GM21529 (cell line): ENCODE data around the gene CGB2.
"Not testable (repeated sequence)": the region's sequence is repeated elsewhere in the genome, so short reads cannot be mapped to it uniquely, and the experiment has no call there.

Experiments used
- ATAC-seq: cut with Tn5 transposase; IDR thresholded peaks from one replicate; pipeline ENCODE4 v1.9.1; 2021; ENCODE audit not compliant: unreplicated experiment

The CGB2 gene

DNA sequence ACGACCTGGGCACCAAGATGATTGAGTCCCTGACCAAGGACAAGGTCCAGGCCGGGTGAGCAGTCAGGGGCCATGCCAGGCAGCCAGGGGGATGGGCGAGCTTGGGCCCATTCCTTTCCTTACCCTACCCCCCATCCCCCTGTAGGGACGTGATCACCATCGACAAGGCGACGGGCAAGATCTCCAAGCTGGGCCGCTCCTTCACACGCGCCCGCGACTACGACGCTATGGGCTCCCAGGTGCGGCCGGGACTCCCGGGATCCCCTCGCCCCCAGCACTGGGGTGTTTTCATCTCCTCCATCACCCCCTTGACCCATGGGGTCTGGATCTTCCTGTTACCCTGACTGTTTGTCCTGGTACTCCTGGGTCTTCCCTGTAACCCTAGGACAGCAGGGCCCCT lies 21.9 kb upstream of the CGB2 start:
- no peak for ATAC-seq

DNA sequence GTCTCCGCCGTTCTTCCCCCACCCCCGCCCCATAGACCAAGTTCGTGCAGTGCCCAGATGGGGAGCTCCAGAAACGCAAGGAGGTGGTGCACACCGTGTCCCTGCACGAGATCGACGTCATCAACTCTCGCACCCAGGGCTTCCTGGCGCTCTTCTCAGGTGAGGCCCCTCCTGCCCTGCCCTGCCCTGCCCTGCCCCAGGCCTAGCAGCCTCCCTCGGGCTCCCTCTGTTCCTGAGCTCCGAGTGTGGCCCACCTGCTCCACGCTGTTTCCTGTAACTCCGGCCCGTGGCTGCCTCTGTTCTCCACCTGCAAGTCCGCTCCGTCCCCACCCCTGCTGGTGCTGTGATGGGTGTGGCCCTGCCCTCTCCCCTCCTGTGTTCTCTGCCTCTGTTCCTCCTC lies 21.2 kb upstream of the CGB2 start:
- no peak for ATAC-seq

DNA sequence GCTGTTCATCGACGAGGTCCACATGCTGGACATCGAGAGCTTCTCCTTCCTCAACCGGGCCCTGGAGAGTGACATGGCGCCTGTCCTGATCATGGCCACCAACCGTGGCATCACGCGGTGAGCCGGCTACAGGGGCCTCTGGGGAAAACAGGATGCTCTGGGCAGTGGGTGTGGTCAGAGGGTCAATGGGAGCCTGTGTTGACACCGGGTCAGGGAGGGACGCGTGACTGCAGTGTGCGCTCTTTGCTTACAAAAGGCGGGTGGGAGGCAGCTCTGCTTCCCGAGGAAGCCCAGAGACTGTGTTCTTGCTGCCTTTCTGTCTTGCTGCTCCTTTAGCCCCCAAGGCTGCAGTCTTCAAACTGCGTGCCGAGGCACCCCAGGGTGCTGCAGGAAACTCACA lies 20.5 kb upstream of the CGB2 start:
- no peak for ATAC-seq

DNA sequence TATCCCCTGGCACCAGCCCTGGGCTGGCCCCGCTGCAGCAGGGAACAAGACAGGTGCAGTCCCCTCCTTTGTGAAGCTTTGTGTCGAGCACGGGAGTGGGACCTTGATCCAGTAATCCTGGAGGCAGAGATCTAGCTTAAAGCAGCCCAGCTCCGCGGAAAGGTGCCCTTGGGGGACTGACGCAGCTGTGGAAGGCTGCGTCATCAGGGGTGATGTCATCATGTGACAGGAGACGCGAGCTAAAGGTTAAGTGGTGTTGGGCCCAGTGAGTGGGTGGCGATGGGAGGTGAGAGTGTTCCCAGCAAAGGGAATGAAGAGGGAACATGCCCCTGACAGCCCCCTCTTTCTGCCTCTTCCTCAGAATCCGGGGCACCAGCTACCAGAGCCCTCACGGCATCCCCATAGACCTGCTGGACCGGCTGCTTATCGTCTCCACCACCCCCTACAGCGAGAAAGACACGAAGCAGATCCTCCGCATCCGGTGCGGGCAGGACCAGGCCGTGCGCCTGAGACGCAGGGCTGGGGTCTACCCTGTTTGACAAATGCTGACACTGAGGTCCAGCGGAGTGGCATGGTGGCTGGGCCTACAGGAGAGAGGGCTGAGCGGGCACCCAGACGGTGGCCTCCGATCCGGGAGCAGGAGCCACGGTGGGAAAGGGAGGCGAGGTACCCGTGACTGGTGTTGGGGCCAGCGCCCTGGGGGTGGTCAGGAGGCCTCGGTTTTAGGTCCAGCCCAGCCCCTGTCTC lies 17.4 kb upstream of the CGB2 start:
- no peak for ATAC-seq

DNA sequence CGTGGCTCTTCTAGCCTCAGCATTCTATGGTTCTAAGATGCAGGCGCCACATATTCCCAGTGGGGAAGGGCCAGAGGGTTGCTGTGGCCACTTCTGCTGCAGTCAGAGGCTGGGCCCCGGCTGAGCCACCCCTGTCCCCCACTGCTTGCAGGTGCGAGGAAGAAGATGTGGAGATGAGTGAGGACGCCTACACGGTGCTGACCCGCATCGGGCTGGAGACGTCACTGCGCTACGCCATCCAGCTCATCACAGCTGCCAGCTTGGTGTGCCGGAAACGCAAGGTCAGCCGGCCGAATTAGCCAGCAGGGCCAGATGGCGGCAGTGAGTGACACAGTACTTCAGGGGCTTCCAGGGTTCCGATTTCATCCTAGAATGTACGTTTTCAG lies 16.8 kb upstream of the CGB2 start:
- ATAC-seq, result no peak

DNA sequence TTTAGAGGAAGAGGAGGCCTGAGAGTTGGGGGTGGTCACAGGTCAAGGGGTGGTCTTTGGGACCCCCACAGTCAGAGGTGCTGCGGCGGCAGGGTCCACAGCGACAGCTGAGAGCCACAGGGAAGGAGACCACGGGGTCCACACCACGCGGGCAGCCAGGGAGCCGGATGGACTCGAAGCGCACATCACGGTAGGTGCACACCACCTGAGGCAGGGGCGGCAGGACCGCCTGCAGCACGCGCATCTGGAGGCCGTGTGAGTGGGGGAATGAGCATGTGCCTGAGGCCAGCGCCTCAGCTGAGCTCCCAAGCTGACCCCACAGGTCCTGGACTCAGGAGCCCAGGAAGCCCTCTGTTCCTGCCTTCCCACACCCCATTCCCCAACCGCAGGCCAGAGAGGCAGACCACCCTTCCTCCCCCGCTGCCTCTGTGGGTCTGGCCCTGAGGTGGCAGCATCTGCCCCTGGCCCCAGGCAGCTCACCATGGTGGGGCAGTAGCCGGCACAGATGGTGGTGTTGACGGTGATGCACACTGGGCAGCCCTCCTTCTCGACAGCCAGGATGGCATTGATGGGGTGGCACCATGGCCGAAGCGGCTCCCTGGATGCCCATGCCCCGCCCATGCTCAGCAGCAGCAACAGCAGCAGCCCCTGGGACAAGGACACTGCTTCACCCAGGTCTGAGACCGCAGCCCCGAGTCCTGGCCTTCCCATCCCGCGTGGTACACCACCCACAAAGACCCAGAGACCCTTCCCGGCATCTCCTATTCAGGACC lies 15.4 kb upstream of the CGB2 start:
- no peak for ATAC-seq

DNA sequence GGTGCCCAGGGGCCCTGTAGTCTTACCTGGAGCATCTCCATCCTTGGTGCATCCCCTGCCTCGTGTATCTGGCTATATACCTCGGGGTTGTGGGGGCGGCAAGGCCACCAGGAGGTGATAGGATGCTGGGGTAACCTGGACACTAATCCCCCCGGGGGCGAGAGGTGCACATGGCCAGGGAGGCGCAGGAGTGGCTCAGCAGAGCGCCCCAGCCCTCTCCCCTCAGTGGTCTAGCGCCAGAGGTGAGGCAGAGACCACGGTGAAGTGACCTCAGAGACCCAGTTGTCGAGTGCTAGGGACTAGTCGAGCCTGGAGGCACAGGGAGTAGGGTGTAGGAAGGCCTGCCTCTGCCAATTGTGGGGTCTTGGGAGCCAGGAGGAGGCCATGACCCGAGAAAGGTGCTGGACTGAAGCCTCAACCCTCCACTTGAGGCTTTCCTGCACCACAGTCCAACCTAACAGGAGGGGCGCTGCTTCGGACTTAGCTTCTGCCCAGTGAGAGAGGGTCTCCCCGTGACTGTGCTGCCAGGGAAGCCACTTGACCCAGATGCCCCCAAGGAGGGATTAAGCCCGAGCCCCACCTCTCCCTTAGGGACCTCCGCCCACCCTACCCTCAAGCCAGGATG lies 14.5 kb upstream of the CGB2 start, which contains the start of gene LHB:
TSS of gene LHB (minus strand) at position 51 of the 625 bp plus-strand sequence. CDS start at position 41, 10 bp downstream.
- ATAC-seq, result no peak

DNA sequence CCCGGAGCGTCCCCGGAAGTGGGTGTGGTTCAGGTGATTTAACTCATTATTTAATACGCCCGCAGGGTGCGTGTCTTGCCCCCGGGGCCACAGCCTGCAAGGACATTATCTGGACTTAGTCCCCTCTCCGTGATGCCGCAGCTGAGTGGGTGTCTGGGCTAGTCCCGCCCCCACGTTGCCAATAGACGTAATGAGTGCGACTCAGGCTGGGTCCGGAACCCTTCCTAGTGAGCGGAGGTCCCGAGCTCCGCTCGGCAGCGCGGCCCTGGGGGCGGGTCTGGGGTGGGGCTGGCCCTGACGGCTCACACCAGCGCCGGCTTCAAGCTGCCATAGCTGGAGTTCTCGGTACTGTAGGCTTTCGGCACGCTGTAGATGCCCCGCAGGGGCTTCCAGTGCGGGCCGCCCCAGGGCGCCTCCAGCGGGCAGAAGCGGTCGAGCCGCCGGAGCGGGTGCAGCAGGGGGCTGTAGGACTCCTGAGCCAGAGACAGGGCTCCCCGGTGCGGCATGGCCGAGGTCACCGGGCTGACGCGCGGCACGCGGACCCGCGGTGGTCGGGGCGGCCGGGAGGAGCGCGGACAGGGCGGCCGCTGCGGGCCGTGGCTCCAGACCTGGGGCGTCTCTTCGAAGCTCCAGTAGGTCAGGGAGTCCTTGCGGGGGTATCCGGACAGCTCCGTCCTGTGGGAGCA lies 13.9 kb upstream of the CGB2 start:
- ATAC-seq, result no peak

DNA sequence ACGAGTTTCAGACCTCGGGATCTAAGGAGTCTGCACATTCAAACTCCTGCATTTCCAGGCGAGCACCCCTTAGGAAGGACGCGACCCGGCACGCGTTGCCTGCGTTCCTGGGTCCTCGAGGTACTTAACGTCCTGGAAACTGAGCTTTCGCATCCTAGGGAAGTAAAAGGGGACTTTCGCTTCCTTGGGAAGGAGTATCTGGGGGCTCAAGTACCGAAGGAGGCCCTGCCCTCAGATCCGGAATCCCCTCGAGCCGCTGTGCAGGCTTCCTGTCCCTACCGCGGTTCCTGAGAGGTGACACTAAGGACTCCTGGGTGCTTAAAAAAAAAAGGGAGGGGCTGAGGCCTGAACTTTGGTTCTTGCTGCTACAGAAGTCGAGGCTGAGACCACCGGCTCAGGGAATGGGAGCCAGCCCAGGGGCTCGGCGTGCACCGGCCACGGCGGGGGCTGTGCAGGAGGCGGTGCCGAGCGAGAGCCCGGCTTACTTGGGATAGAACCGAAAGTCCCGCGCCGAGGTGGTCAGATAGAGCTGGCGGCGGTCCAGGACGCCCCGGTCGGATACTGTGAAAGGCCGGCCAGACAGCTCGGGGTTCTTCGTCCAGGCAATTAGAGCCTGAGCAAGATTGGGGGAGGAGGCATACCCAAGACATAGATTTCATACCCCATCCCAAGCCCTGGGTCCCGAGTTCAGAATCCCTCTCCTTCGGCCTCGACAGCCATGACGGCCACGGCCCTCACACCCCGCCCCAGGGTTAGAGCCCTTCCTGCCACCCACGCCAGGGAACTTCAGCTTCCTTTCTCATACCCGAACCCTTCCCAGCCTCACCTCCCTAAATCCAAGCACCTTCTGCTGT lies 13.1 kb upstream of the CGB2 start:
- not testable (repeated sequence) for ATAC-seq

DNA sequence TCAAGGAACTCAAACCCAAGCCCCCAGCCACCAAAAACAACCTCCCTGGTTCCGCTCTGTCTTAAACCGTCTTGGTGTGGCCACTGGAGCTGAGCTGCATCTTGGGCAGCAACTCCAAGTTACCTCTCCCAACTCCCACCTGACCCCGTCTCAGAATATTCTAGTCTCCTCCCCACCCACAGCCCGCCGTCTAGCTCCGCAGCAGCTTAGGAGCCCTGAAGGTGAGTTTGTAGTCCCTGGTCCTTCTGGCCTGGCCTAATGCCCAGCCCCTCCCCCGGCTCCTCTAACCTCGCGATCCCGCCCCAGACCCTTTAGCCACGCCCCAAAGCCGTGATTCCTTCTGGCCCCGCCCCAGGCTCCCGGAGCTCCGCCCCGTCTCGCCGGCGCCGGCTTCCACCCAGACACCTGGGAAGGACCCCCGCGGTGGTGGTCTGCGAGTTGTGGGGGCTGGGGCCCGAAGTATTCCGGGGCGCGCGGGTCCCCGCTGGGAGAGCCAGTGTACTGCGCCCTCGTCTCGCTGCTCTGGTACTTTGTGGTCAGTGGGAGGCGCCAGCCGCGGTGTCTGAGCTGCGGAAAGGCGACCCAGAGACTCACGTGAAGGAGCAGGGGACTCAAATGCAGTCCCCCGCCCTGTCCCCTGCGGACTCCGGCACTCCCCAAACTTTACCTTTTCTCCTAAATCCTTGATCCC lies 12.3 kb upstream of the CGB2 start:
- ATAC-seq, result no peak

DNA sequence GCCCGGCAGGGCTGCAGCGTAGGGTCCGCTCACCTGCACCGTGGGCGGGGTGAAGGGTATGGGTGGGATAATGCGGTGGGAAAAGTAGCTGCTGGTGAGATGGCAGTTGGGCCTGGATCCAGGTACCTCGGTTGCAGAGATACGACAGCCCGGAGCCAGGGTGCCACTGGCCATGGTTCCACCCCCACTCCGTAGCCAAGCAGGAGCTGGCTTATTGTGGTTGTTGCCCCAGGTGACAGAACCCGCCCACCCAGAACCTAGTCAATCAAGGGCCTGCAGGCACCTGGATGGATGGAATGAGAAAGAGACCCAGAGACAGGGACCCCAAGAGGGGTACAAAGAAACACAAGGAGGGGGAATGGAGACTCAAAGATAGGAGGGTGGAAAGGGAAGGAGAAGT lies 11.3 kb upstream of the CGB2 start:
- ATAC-seq, result no peak

DNA sequence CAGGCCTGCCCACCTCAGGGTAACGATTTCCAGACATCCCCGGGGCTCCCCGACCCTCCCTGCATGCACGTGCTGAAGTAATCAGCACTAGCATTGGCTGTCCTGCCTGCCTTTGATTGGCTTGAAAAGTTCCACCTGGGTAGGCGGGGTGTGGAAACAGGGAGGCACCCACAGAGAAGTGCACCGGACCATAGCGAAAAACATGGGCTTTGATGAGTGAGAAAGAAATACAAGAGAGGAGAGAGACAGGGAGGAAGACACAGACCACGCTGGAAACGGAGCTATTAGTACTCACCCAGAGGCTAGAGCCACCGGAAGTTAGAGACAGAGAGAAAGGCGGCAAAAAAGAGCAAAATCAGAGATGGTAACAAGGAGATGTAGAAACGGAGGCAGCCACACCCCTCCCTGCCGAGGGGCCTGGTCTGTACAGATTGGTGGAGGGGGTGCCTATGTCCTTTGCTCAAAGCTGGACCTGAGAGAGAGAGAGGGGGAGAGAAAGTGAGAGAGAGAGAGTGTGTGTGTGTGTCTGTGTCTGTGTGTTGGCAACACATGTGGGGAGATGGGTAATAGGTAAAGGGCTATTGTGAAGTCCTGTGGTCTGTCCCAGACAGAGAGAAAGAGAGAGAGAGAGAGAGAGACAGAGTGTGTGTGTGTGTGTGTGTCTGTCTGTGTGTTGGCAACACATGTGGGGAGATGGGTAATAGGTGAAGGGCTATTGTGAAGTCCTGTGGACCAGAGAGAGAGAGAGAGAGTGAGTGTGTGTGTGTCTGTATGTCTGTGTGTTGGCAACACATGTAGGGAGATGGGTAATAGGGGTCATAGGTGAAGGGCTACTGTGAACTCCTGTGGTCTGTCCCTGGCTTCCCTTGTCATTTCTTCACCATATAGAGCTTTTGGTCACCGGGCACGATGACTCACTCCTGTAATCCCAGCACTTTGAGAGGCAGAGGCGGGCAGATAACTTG lies 10.5 kb upstream of the CGB2 start:
- ATAC-seq, result no peak

DNA sequence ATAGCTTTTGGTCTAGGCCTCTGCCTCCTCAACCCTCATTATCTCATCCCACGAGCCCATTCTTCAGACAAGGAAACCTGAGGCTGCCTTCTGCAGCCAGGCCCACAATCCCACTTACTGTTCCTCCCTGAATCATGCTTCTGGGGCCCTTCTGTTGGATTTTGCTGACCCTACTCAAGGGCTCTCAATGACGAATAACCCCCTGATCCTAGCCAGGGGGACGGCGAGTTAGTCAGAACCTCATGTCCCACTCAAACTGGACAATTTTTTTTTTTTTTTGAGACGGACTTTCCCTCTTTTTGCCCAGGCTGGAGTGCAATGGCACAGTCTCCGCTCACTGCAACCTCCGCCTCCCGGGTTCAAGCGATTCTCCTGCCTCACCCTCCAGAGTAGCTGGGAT lies 9.6 kb upstream of the CGB2 start:
- no peak for ATAC-seq

DNA sequence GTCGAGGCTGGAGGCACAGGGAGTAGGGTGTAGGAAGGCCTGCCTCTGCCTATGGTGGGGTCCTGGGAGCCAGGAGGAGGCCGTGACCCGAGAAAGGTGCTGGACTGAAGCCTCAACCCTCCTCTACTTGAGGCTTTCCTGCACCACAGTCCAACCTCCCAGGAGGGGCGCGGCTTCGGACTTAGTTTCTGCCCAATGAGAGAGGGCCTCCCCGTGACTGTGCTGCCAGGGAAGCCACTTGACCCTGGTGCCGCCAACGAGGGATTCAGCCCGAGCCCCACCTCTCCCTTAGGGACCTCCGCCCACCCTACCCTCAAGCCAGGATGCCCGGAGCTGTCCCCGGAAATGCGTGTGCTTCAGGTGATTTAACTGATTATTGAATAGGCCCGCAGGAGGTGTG lies 7.5 kb upstream of the CGB2 start, which contains the start of gene CGB3:
TSS of gene CGB3 (minus strand) at position 101 of the 400 bp plus-strand sequence. CDS start 362 bp downstream, outside the sequence.
- ATAC-seq, result not testable (repeated sequence)

DNA sequence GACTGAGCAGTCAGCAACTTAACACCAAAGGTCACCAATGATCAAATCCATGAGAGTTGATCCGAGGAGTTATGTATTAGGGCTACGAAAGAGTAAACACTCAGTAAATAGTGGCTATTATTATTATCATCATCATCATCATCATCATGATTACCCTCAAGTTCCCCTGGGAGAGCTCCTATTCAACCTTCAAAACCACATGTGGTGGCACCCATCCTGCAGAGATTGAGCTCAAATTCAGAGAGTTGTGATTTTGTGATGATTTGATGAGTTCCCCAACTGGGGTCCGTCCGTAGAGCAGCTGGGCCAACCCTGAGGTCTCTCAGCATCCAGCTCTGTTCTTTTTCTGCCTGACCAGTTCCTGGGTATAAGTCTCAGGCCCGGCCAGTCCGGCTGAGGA lies 6.6 kb upstream of the CGB2 start:
- ATAC-seq, result not testable (repeated sequence)

DNA sequence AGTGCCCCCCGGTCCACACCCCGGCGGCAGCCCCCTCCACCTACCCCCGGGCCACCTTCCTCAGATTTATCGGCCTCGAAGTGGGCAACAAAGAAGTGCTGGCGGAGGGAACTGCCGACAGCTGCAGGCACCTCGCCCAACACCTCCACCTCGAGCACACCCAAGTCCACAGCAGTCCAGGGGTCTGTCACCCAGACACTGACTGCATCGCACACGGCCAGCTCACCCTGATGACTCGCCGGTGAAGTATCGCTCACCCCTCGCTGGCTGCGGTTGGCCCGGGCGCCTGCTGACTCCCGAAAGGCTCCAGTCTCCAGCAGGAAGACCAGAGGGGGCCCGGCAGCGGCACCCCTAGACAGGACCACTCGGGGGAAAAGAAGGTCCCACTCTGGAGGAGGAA lies 6.1 kb upstream of the CGB2 start:
- ATAC-seq, result not testable (repeated sequence)

DNA sequence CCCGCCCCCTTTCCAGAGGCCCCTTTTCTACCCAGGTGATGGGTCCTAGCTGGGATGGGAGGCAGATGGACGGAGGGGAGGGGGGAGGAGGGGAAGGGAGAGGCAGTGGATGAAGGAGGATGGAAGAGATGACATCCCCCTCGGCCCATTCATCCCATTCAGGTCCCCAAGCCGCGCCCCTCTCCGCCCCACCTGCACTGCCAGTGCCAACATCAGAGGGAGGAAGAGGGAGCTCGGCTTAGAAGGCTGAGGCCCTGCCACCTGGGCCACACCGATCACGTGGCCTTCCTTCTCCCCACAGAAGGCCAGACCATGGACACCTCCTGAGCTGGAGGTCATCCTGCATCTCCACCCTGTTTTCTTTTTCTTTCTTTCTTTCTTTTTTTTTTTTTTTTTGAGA lies 3.0 kb upstream of the CGB2 start:
- ATAC-seq, result not testable (repeated sequence)

DNA sequence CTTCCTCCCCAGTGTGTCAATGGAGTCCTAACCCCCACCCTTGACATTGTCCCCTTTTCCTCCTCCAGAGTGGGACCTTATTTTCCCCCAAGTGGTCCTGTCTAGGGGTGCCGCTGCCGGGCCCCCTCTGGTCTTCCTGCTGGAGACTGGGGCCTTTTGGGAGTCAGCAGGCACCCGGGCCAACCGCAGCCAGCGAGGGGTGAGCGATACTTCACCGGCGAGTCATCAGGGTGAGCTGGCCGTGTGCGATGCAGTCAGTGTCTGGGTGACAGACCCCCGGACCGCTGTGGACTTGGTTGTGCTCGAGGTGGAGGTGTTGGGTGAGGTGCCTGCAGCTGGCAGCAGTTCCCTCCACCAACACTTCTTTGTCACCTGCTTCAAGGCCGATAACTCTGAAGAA lies 1.9 kb upstream of the CGB2 start:
- not testable (repeated sequence) for ATAC-seq

DNA sequence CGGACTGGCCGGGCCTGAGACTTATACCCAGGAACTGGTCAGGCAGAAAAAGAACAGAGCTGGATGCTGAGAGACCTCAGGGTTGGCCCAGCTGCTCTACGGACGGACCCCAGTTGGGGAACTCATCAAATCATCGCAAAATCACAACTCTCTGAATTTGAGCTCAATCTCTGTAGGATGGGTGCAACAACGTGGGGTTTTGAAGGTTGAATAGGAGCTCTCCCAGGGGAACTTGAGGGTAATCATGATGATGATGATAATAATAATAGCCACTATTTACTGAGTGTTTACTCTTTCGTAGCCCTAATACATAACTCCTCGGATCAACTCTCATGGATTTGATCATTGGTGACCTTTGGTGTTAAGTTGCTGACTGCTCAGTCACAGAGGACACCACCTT lies 1.4 kb upstream of the CGB2 start:
- ATAC-seq, result not testable (repeated sequence)
